K562 (cell line): ENCODE measurements around the gene HERC5. TPM values are rescaled to one million over a fixed set of nuclear protein-coding genes. Genes with fewer than 3 reads are reported as not detected.

ENCODE experiments used
- ATAC-seq: fragments of 200-7000 bp; cut with Tn5 transposase; 3 replicates; pipeline ENCODE4 v1.9.1; 2020; ENCODE audit warnings: moderate library complexity
- BruUV-seq: library from RNA; stranded (reverse); fragments of 400-500 nt; replicated peaks from 2 replicates; lab custom pipeline; 2021; lab: Mats Ljungman, UMichigan
- CTCF ChIA-PET: fragments of 300-600 bp; formaldehyde crosslinking; extraction: SDS; loops from one replicate; lab custom pipeline; 2021; ENCODE audit warnings: low intra/inter-chr PET ratio; lab: Yijun Ruan, JAX
- POLR2A ChIA-PET: fragments of 300-600, 350-650 bp; sonication (Branson Sonifier 250); formaldehyde crosslinking; extraction: SDS; loops from one replicate; lab custom pipeline; 2021; ENCODE audit warnings: antibody characterized with exemption, inconsistent platforms; lab: Yijun Ruan, JAX
- DNase-seq, 4 experiments: peaks; one replicate each; pipeline versions ENCODE4 v3.0.0 to v3.0.0-alpha.2; 2011 to 2018; ENCODE audit warnings: low spot score in 3 of 4, mixed read lengths in 3 of 4; ENCODE audit errors: extremely low read depth in 1 of 4
- FAIRE-seq: peaks from 2 replicates; lab custom pipeline; 2011; peaks lifted over from hg19 to GRCh38; lab: Jason Lieb, UNC
- H2AFZ ChIP-seq: 2 replicates; pipeline ENCODE4 v1.6.0; 2011; ENCODE audit warnings: low read depth, low read length, control low read depth, inconsistent platforms
- H3K27ac ChIP-seq: fragments of 200-600 bp; 3 replicates; pipeline ENCODE4 v1.8.0; 2011; ENCODE audit warnings: low read depth, mild to moderate bottlenecking, control low read depth, inconsistent platforms, low read length, moderate library complexity, mixed read lengths; ENCODE audit errors: extremely low read depth
- H3K27me3 ChIP-seq, 2 experiments: fragments of 300-600 bp in 1 of 2; 2 replicates in 1 of 2; 3 replicates in 1 of 2; pipeline versions ENCODE4 v1.6.0 to v1.8.0; 2011; ENCODE audit warnings: inconsistent platforms in 2 of 2, low read length in 2 of 2, mild to moderate bottlenecking in 1 of 2, mixed read lengths in 1 of 2, moderate library complexity in 1 of 2; ENCODE audit not compliant: control insufficient read depth in 2 of 2, insufficient read depth in 2 of 2
- H3K36me3 ChIP-seq: fragments of 300-600 bp; 3 replicates; pipeline ENCODE4 v1.8.0; 2011; ENCODE audit warnings: mild to moderate bottlenecking, low read length, inconsistent platforms; ENCODE audit not compliant: control insufficient read depth, insufficient read depth
- H3K4me1 ChIP-seq, 2 experiments: fragments of 200-600 bp in 1 of 2; replicated peaks in 1 of 2; 2 replicates in 1 of 2; 3 replicates in 1 of 2; pipeline versions ENCODE4 v1.5.1 to v1.8.0; 2011; ENCODE audit warnings: inconsistent platforms in 2 of 2, low read length in 2 of 2, mild to moderate bottlenecking in 1 of 2, mixed read lengths in 1 of 2, moderate library complexity in 1 of 2; ENCODE audit not compliant: control insufficient read depth in 2 of 2, insufficient read depth in 2 of 2
- H3K4me2 ChIP-seq: 2 replicates; pipeline ENCODE4 v1.6.1; 2011; ENCODE audit warnings: low read length, control low read depth, inconsistent platforms, mixed read lengths; ENCODE audit not compliant: insufficient read depth
- H3K4me3 ChIP-seq: fragments of 200-600 bp; sonication (generic), shearing (Covaris generic); 2 replicates; pipeline ENCODE4 v1.5.1; 2016; ENCODE audit warnings: control low read depth, inconsistent platforms
- H3K79me2 ChIP-seq: fragments of 200-600 bp; 3 replicates; pipeline ENCODE4 v1.8.0; 2011; ENCODE audit warnings: low read length, inconsistent platforms; ENCODE audit not compliant: control insufficient read depth, insufficient read depth
- H3K9ac ChIP-seq, 2 experiments: 2 replicates each; pipeline versions ENCODE4 v1.6.0 to v1.6.1; 2011; ENCODE audit warnings: low read depth in 2 of 2, low read length in 2 of 2, control low read depth in 1 of 2, inconsistent platforms in 1 of 2, mild to moderate bottlenecking in 1 of 2, mixed read lengths in 1 of 2; ENCODE audit not compliant: insufficient read depth in 1 of 2
- H3K9me1 ChIP-seq: one replicate; pipeline ENCODE4 v1.6.0; 2011; ENCODE audit warnings: inconsistent platforms, mild to moderate bottlenecking, low read length, moderate library complexity; ENCODE audit not compliant: control insufficient read depth, insufficient read depth
- H3K9me3 ChIP-seq: replicated peaks from 2 replicates; pipeline ENCODE4 v1.5.1; 2011; ENCODE audit warnings: low read depth, low read length, inconsistent platforms; ENCODE audit not compliant: control insufficient read depth, insufficient read depth
- H4K20me1 ChIP-seq: replicated peaks from 2 replicates; pipeline ENCODE4 v1.6.1; 2011; ENCODE audit warnings: low read length, inconsistent platforms, mixed read lengths; ENCODE audit not compliant: control insufficient read depth, insufficient read depth
- C11orf30 ChIP-seq: fragments of 450-650 bp; IDR thresholded peaks from 2 replicates; pipeline ENCODE4 v1.6.1; 2016; ENCODE audit warnings: low read depth, mild to moderate bottlenecking
- CBX3 ChIP-seq, 2 experiments: IDR thresholded peaks; 1 replicate in 1 of 2; 2 replicates in 1 of 2; pipeline ENCODE4 v1.6.1; 2012; ENCODE audit warnings: inconsistent platforms in 2 of 2, low read length in 2 of 2, borderline replicate concordance in 1 of 2, control low read depth in 1 of 2
- ELK1 ChIP-seq: sonication (generic); formaldehyde crosslinking; IDR thresholded peaks from 2 replicates; pipeline ENCODE4 v1.8.1; 2022; ENCODE audit warnings: missing genetic modification reagents
- RBM15 ChIP-seq: fragments of 200-400 bp; formaldehyde crosslinking; IDR thresholded peaks from 2 replicates; pipeline ENCODE4 v1.6.1; 2018; ENCODE audit warnings: mild to moderate bottlenecking, low read length, moderate library complexity; ENCODE audit not compliant: insufficient read depth
- SMARCE1 ChIP-seq: fragments of 450-650 bp; IDR thresholded peaks from 2 replicates; pipeline ENCODE4 v1.7.1; 2016; ENCODE audit warnings: mild to moderate bottlenecking
- ZKSCAN1 ChIP-seq: fragments of 150-350 bp; IDR thresholded peaks from 2 replicates; pipeline ENCODE4 v1.6.1; 2016; ENCODE audit warnings: low read depth, low read length
- ZNF124 ChIP-seq: sonication (generic); formaldehyde crosslinking; IDR thresholded peaks from 2 replicates; pipeline ENCODE4 v1.8.1; 2022; ENCODE audit warnings: missing genetic modification reagents
- WGBS: fragments of 100-300 bp; shearing (Covaris generic); methylation state at CpG from one replicate; pipeline ENCODE4 v1.1.6; 2016; ENCODE audit warnings: low coverage, mixed read lengths; ENCODE audit not compliant: insufficient coverage; ENCODE audit errors: missing lambda C conversion rate; 5-methylcytosine and 5-hydroxymethylcytosine counted together
- in situ Hi-C: fragments of 300-500 bp; cut with MboI; formaldehyde crosslinking; loops from 4 replicates; pipeline ENCODE4 v1.15.0; 2018; ENCODE audit warnings: inconsistent platforms, mixed read lengths
- intact Hi-C: fragments of 100-400 bp; cut with micrococcal nuclease; formaldehyde crosslinking; loops from 2 replicates; pipeline ENCODE4 v1.14.2; 2022
- polyA plus RNA-seq, 8 experiments: library from polyadenylated mRNA; depleted of rRNA in 4 of 8; stranded (reverse) in 5 of 8; unstranded in 3 of 8; fragments of >200 nt; fragmentation: Nextera tagmentation in 2 of 8; fragmentation: Illumina TruSeq in 1 of 8; extraction: Ambion mirVana in 2 of 8; extraction: Trizol in 1 of 8; gene quantifications; 2 replicates each; pipeline versions ENCODE4 v1.2.1 to v1.2.3, GENCODE V29; 2011 to 2014; ENCODE audit warnings: inconsistent platforms in 1 of 8, missing spikeins in 1 of 8
- total RNA-seq, 7 experiments: library from RNA; depleted of rRNA in 6 of 7; stranded (reverse); fragments of >200 nt in 6 of 7; fragmentation: Illumina TruSeq in 2 of 7; extraction: Trizol in 2 of 7; gene quantifications; 2 replicates each; pipeline versions ENCODE4 v1.2.1 to v1.2.3, GENCODE V29; 2011 to 2021; ENCODE audit warnings: low replicate concordance in 1 of 7
- TF ChIP-seq, protein P1 (sequence below): fragments of 450-650 bp; IDR thresholded peaks from 2 replicates; pipeline ENCODE4 v1.6.1; 2016; ENCODE audit warnings: mild to moderate bottlenecking, moderate library complexity

Gene HERC5
- total and polyA plus RNA-seq, 9 of the 15 experiments (the other 6 are each of a cell fraction or from before 2014, with no cell fraction given) = 0.18 TPM; not detected in 8

GRCh38 chr4:88523325-88524129 lies 66.6 kb downstream of the HERC5 start, which contains the start of gene PYURF:
TSS of gene PYURF (minus strand) at chr4:88523776. CDS start at chr4:88523700, 76 bp downstream.
- H4K20me1 ChIP-seq = no peaks in the 10 kb centered on the region; the same call in 1 of the 2 replicates
- peak within 1 kb of the TSS; percentile 79 for H3K27ac ChIP-seq
- no peaks in the 10 kb centered on the region for H3K9me3 ChIP-seq
- peak; percentile 44 for FAIRE-seq
- ChIA-PET CTCF (no interaction called here), POLR2A (interaction anchor here (0.6 to 1.1 kb wide), 2 partner anchors 37 to 307 kb away, joined by 3 read pairs; no protein-coding TSS in a partner anchor)
- peaks cover 30% of the 10 kb centered on the region for H3K79me2 ChIP-seq
- WGBS = under 1% methylated on average over 51 of the region's 68 CpGs
- ATAC-seq = peak; percentile 95
- H3K36me3 ChIP-seq = peaks cover 22% of the 10 kb centered on the region
- peak within 1 kb of the TSS; percentile 85 for H3K4me3 ChIP-seq
- no TSS peak for BruUV-seq
- H3K4me1 ChIP-seq = peaks cover 7 to 12% of the 10 kb centered on the region in 2 experiments; a peak in 3 of 5 replicates
- H2AFZ ChIP-seq = peak within 1 kb of the TSS; percentile 95
- peak within 1 kb of the TSS; percentile 90 for H3K4me2 ChIP-seq
- H3K9me1 ChIP-seq = no peaks in the 10 kb centered on the region
- DNase-seq = peak; percentile 90 to 96 (median 90)
- in situ Hi-C loops = no loop called here
- H3K9ac ChIP-seq = peak within 1 kb of the TSS; percentile 89 to 100
- intact Hi-C loops = loop anchor here (10.0 kb wide), 1 partner anchor 591 kb away; the partner anchor contains the start of gene TIGD2
- no peaks in the 10 kb centered on the region for H3K27me3 ChIP-seq
- 0 out of 2 replicates have a peak, but pooled peaks have one; percentile 25 for TF ChIP-seq ZKSCAN1
- TF ChIP-seq CBX3 (IDR thresholded peaks at IDR 0.05; ENCODE audit: borderline replicate concordance in 1 of 2, low read length in 2 of 2) = peak in 1 of 2 experiments; percentile 56; a peak in 1 of 3 replicates
- peak; percentile 45 for TF ChIP-seq C11orf30
- no peak for TF ChIP-seq ZNF124
- TF ChIP-seq, protein P1, sequence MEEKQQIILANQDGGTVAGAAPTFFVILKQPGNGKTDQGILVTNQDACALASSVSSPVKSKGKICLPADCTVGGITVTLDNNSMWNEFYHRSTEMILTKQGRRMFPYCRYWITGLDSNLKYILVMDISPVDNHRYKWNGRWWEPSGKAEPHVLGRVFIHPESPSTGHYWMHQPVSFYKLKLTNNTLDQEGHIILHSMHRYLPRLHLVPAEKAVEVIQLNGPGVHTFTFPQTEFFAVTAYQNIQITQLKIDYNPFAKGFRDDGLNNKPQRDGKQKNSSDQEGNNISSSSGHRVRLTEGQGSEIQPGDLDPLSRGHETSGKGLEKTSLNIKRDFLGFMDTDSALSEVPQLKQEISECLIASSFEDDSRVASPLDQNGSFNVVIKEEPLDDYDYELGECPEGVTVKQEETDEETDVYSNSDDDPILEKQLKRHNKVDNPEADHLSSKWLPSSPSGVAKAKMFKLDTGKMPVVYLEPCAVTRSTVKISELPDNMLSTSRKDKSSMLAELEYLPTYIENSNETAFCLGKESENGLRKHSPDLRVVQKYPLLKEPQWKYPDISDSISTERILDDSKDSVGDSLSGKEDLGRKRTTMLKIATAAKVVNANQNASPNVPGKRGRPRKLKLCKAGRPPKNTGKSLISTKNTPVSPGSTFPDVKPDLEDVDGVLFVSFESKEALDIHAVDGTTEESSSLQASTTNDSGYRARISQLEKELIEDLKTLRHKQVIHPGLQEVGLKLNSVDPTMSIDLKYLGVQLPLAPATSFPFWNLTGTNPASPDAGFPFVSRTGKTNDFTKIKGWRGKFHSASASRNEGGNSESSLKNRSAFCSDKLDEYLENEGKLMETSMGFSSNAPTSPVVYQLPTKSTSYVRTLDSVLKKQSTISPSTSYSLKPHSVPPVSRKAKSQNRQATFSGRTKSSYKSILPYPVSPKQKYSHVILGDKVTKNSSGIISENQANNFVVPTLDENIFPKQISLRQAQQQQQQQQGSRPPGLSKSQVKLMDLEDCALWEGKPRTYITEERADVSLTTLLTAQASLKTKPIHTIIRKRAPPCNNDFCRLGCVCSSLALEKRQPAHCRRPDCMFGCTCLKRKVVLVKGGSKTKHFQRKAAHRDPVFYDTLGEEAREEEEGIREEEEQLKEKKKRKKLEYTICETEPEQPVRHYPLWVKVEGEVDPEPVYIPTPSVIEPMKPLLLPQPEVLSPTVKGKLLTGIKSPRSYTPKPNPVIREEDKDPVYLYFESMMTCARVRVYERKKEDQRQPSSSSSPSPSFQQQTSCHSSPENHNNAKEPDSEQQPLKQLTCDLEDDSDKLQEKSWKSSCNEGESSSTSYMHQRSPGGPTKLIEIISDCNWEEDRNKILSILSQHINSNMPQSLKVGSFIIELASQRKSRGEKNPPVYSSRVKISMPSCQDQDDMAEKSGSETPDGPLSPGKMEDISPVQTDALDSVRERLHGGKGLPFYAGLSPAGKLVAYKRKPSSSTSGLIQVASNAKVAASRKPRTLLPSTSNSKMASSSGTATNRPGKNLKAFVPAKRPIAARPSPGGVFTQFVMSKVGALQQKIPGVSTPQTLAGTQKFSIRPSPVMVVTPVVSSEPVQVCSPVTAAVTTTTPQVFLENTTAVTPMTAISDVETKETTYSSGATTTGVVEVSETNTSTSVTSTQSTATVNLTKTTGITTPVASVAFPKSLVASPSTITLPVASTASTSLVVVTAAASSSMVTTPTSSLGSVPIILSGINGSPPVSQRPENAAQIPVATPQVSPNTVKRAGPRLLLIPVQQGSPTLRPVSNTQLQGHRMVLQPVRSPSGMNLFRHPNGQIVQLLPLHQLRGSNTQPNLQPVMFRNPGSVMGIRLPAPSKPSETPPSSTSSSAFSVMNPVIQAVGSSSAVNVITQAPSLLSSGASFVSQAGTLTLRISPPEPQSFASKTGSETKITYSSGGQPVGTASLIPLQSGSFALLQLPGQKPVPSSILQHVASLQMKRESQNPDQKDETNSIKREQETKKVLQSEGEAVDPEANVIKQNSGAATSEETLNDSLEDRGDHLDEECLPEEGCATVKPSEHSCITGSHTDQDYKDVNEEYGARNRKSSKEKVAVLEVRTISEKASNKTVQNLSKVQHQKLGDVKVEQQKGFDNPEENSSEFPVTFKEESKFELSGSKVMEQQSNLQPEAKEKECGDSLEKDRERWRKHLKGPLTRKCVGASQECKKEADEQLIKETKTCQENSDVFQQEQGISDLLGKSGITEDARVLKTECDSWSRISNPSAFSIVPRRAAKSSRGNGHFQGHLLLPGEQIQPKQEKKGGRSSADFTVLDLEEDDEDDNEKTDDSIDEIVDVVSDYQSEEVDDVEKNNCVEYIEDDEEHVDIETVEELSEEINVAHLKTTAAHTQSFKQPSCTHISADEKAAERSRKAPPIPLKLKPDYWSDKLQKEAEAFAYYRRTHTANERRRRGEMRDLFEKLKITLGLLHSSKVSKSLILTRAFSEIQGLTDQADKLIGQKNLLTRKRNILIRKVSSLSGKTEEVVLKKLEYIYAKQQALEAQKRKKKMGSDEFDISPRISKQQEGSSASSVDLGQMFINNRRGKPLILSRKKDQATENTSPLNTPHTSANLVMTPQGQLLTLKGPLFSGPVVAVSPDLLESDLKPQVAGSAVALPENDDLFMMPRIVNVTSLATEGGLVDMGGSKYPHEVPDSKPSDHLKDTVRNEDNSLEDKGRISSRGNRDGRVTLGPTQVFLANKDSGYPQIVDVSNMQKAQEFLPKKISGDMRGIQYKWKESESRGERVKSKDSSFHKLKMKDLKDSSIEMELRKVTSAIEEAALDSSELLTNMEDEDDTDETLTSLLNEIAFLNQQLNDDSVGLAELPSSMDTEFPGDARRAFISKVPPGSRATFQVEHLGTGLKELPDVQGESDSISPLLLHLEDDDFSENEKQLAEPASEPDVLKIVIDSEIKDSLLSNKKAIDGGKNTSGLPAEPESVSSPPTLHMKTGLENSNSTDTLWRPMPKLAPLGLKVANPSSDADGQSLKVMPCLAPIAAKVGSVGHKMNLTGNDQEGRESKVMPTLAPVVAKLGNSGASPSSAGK = peak; percentile 71
- no peak for TF ChIP-seq RBM15
- TF ChIP-seq SMARCE1 = no peak
- no peak for TF ChIP-seq ELK1
